ENCODE data around the gene F13A1. TPM values are rescaled to one million over a fixed set of nuclear protein-coding genes. Genes with fewer than 3 reads are reported as not detected.

F13A1 gene
- polyA plus RNA-seq, 1 of the 3 experiments (the other 2 are of a cell fraction) = not detected

DNA sequence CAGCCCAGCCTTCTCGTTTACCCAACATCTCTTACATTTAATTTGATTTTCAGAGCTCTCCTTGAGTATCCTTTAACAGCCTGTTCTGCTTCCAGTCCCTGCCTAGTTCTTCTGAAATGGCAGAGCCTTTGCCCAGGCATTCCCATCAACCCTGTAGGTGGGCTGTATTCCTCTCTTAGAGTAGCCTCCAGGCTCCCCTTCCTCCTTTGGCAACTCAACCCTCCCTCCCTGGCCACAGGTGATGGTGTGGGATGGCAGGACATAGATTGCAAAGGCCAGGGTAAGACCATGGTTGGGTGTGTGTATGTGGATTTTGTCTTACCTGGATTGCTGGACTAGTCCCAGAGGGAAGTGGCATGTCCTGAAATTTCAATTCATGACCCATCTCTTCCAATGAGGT, 125.4 kb downstream of the F13A1 start:
- no peaks in the 10 kb centered on the region for H3K4me1 ChIP-seq (ENCODE audit: control insufficient read depth in 1 of 2, insufficient read depth in 2 of 2, low read depth in 1 of 2, low read length in 1 of 2)
- WGBS (ENCODE audit: low lambda C conversion rate) = 6% methylated on average over 1 of the region's 1 CpG
- no peak overlapping the region for H2AFZ ChIP-seq (ENCODE audit: low read depth)
- ChIA-PET POLR2A (no interaction called here), CTCF (no interaction called here)
- H3K9me2 ChIP-seq = no peaks in the 10 kb centered on the region
- no peaks in the 10 kb centered on the region for H3K36me3 ChIP-seq (replicated peaks in 1 of 2; ENCODE audit: control insufficient read depth in 1 of 2, insufficient read depth in 2 of 2, low read length in 1 of 2)
- H3K4me3 ChIP-seq (ENCODE audit: low read depth in 2 of 2, low read length in 1 of 2) = no peak overlapping the region
- TF ChIP-seq TAF1 (IDR thresholded peaks at IDR 0.05; ENCODE audit: borderline replicate concordance, low read depth, low read length) = no peak
- no peak for TF ChIP-seq GABPA (IDR thresholded peaks at IDR 0.05; ENCODE audit: low read depth)
- no peak for TF ChIP-seq TEAD4 (IDR thresholded peaks at IDR 0.05; ENCODE audit: borderline replicate concordance, insufficient read depth)
- no peak for TF ChIP-seq ELF1 (IDR thresholded peaks at IDR 0.05)
- TF ChIP-seq, protein P1, sequence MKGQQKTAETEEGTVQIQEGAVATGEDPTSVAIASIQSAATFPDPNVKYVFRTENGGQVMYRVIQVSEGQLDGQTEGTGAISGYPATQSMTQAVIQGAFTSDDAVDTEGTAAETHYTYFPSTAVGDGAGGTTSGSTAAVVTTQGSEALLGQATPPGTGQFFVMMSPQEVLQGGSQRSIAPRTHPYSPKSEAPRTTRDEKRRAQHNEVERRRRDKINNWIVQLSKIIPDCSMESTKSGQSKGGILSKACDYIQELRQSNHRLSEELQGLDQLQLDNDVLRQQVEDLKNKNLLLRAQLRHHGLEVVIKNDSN (IDR thresholded peaks at IDR 0.05; ENCODE audit: borderline replicate concordance, low read depth) = no peak
- no peak for TF ChIP-seq CHD2 (IDR thresholded peaks at IDR 0.05; ENCODE audit: low read length, partially characterized antibody)
- TF ChIP-seq SIN3A (IDR thresholded peaks at IDR 0.05; ENCODE audit: borderline replicate concordance, low read depth, low read length) = no peak
- TF ChIP-seq EZH2phosphoT487 (IDR thresholded peaks at IDR 0.05; ENCODE audit: borderline replicate concordance, low read depth) = no peak
- no peak for TF ChIP-seq FOSL2 (IDR thresholded peaks at IDR 0.05; ENCODE audit: borderline replicate concordance, low read depth)
- TF ChIP-seq, protein P2, sequence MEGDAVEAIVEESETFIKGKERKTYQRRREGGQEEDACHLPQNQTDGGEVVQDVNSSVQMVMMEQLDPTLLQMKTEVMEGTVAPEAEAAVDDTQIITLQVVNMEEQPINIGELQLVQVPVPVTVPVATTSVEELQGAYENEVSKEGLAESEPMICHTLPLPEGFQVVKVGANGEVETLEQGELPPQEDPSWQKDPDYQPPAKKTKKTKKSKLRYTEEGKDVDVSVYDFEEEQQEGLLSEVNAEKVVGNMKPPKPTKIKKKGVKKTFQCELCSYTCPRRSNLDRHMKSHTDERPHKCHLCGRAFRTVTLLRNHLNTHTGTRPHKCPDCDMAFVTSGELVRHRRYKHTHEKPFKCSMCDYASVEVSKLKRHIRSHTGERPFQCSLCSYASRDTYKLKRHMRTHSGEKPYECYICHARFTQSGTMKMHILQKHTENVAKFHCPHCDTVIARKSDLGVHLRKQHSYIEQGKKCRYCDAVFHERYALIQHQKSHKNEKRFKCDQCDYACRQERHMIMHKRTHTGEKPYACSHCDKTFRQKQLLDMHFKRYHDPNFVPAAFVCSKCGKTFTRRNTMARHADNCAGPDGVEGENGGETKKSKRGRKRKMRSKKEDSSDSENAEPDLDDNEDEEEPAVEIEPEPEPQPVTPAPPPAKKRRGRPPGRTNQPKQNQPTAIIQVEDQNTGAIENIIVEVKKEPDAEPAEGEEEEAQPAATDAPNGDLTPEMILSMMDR (IDR thresholded peaks at IDR 0.05) = no peak
- TF ChIP-seq FOXM1 (IDR thresholded peaks at IDR 0.05; ENCODE audit: low read depth) = no peak
- TF ChIP-seq, protein P3, sequence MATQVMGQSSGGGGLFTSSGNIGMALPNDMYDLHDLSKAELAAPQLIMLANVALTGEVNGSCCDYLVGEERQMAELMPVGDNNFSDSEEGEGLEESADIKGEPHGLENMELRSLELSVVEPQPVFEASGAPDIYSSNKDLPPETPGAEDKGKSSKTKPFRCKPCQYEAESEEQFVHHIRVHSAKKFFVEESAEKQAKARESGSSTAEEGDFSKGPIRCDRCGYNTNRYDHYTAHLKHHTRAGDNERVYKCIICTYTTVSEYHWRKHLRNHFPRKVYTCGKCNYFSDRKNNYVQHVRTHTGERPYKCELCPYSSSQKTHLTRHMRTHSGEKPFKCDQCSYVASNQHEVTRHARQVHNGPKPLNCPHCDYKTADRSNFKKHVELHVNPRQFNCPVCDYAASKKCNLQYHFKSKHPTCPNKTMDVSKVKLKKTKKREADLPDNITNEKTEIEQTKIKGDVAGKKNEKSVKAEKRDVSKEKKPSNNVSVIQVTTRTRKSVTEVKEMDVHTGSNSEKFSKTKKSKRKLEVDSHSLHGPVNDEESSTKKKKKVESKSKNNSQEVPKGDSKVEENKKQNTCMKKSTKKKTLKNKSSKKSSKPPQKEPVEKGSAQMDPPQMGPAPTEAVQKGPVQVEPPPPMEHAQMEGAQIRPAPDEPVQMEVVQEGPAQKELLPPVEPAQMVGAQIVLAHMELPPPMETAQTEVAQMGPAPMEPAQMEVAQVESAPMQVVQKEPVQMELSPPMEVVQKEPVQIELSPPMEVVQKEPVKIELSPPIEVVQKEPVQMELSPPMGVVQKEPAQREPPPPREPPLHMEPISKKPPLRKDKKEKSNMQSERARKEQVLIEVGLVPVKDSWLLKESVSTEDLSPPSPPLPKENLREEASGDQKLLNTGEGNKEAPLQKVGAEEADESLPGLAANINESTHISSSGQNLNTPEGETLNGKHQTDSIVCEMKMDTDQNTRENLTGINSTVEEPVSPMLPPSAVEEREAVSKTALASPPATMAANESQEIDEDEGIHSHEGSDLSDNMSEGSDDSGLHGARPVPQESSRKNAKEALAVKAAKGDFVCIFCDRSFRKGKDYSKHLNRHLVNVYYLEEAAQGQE (IDR thresholded peaks at IDR 0.05; ENCODE audit: low read depth, low read length) = no peak
- TF ChIP-seq RFX5 (IDR thresholded peaks at IDR 0.05; ENCODE audit: low read length) = no peak
- no peaks in the 10 kb centered on the region for H4K20me1 ChIP-seq (ENCODE audit: insufficient read depth)
- no peak overlapping the region for H3K9ac ChIP-seq
- no peak overlapping the region for H3K4me2 ChIP-seq
- no peaks in the 10 kb centered on the region for H3F3A ChIP-seq (replicated peaks; ENCODE audit: insufficient read depth)
- H3K27me3 ChIP-seq (ENCODE audit: insufficient read depth) = no peaks in the 10 kb centered on the region
- no peak overlapping the region for H3K27ac ChIP-seq (ENCODE audit: low read depth in 2 of 2, low read length in 1 of 2)
- H3K79me2 ChIP-seq (ENCODE audit: insufficient read depth) = no peaks in the 10 kb centered on the region
- no peaks in the 10 kb centered on the region for H3K9me3 ChIP-seq
- DNase-seq = no peak

All from SK-N-SH (cell line).